ENCODE data around the gene TMEM270. TPM values are rescaled to one million over a fixed set of nuclear protein-coding genes. Genes with fewer than 3 reads are reported as not detected.

The TMEM270 gene
- polyA plus RNA-seq, 3 donors: not detected

DNA sequence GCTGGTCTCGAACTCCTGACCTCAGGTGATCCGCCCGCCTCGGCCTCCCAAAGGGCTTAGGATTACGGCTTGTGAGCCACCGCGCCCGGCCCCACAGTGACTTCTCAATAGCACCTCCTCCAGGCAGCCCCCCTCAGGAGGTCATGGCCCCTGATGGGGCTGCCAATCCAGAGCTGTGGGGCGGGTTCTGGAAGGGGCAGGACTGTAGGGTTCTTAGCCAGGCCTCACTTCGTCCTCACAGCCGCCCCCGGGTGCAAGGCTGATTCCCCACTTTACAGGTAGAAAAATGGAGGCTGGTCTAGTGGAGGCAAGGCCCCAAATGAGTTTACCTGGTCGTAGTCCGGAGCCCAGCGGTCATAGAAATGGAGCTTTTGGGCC is 19.3 kb upstream of the TMEM270 start:
- H3K27ac ChIP-seq (ENCODE audit: low read depth in 1 of 2, low read length in 2 of 2): no peak overlapping the region
- peak overlapping the region in 2 of 3 experiments; percentile 38 to 78 for H3K4me3 ChIP-seq (replicated peaks in 1 of 3; ENCODE audit: low read depth in 2 of 3, low read length in 3 of 3)
- peak overlapping the region; percentile 89 for H3K4me2 ChIP-seq (replicated peaks; ENCODE audit: extremely low read depth, low read length, poor library complexity, severe bottlenecking)
- peaks cover 10 to 15% (median 14%) of the 10 kb centered on the region in 3 donors for H3K27me3 Mint-ChIP-seq (ENCODE audit: low read depth in 3 of 3)
- H2AFZ ChIP-seq (ENCODE audit: insufficient read depth, low read depth, low read length, poor library complexity, severe bottlenecking): peak overlapping the region; percentile 91
- no peaks in the 10 kb centered on the region for H3K79me2 ChIP-seq (ENCODE audit: insufficient read depth, low read length)
- H3K27ac Mint-ChIP-seq: peak overlapping the region in 1 of 7 donors; percentile 78
- H3K4me3 Mint-ChIP-seq: peak overlapping the region in 1 of 2 donors; percentile 80
- H3K9me3 Mint-ChIP-seq: no peaks in the 10 kb centered on the region
- TF ChIP-seq CTCF (IDR thresholded peaks at IDR 0.05): no peak
- H3K36me3 ChIP-seq (replicated peaks in 1 of 2; ENCODE audit: control insufficient read depth in 1 of 2, insufficient read depth in 2 of 2, low read length in 2 of 2): no peaks in the 10 kb centered on the region
- H3K9ac ChIP-seq (ENCODE audit: insufficient read depth, low read length, poor library complexity, severe bottlenecking): peak overlapping the region; percentile 50
- intact Hi-C loops (cut with micrococcal nuclease): no loop called here
- H3K27me3 ChIP-seq (ENCODE audit: control insufficient read depth in 2 of 2, insufficient read depth in 2 of 2, low read length in 2 of 2): no peaks in the 10 kb centered on the region
- peaks cover 46 to 48% of the 10 kb centered on the region in 2 donors for H3K4me1 ChIP-seq (ENCODE audit: control insufficient read depth in 1 of 2, insufficient read depth in 2 of 2, low read length in 2 of 2)
- DNase-seq: no peak
- peaks cover 36% of the 10 kb centered on the region for H3K4me1 Mint-ChIP-seq
- no peaks in the 10 kb centered on the region for H3K36me3 Mint-ChIP-seq
- no peaks in the 10 kb centered on the region for H4K20me1 ChIP-seq (ENCODE audit: insufficient read depth, low read length)
- 90% methylated on average over 12 of the region's 15 CpGs for WGBS (ENCODE audit: insufficient coverage)
- no peaks in the 10 kb centered on the region for H3K9me3 ChIP-seq (replicated peaks in 1 of 2; ENCODE audit: control insufficient read depth in 1 of 2, insufficient read depth in 1 of 2, low read length in 2 of 2)

GRCh38 chr7:73842067-73842976 is 18.6 kb upstream of the TMEM270 start, which contains the start of gene METTL27:
Gene METTL27, minus strand, starts transcription at chr7:73842516. Its CDS starts 376 bp downstream, at chr7:73842140.
- Histone ChIP-seq H3K27ac (ENCODE audit: low read depth in 1 of 2, low read length in 2 of 2) (peak within 1 kb of the TSS in 1 of 2 donors; percentile 55), H3K9me3 (replicated peaks in 1 of 2; ENCODE audit: control insufficient read depth in 1 of 2, insufficient read depth in 1 of 2, low read length in 2 of 2) (no peaks in the 10 kb centered on the region), H3K9ac (ENCODE audit: insufficient read depth, low read length, poor library complexity, severe bottlenecking) (peak within 1 kb of the TSS; percentile 50)

More at GRCh38 chr7:73842067-73842976, 18.6 kb upstream of the TMEM270 start, which contains the start of gene METTL27:
- DNase-seq: peak; percentile 85 to 91 (median 88)
- Histone ChIP-seq H3K79me2 (ENCODE audit: insufficient read depth, low read length) (no peaks in the 10 kb centered on the region), H3K4me2 (replicated peaks; ENCODE audit: extremely low read depth, low read length, poor library complexity, severe bottlenecking) (peak within 1 kb of the TSS; percentile 89), H3K4me3 (replicated peaks in 1 of 3; ENCODE audit: low read depth in 2 of 3, low read length in 3 of 3) (peak within 1 kb of the TSS; percentile 57 to 78 (median 73)), H4K20me1 (ENCODE audit: insufficient read depth, low read length) (no peaks in the 10 kb centered on the region), H3K4me1 (ENCODE audit: control insufficient read depth in 1 of 2, insufficient read depth in 2 of 2, low read length in 2 of 2) (peaks cover 51 to 53% of the 10 kb centered on the region in 2 donors), H2AFZ (ENCODE audit: insufficient read depth, low read depth, low read length, poor library complexity, severe bottlenecking) (peak within 1 kb of the TSS; percentile 91), H3K36me3 (replicated peaks in 1 of 2; ENCODE audit: control insufficient read depth in 1 of 2, insufficient read depth in 2 of 2, low read length in 2 of 2) (no peaks in the 10 kb centered on the region), H3K27me3 (ENCODE audit: control insufficient read depth in 2 of 2, insufficient read depth in 2 of 2, low read length in 2 of 2) (no peaks in the 10 kb centered on the region)
- intact Hi-C loops (cut with micrococcal nuclease): no loop called here
- Mint-ChIP-seq H3K4me3 (peak within 1 kb of the TSS; percentile 80 to 89), H3K27ac (peak within 1 kb of the TSS in 5 of 7 donors; percentile 8 to 84 (median 72)), H3K9me3 (no peaks in the 10 kb centered on the region), H3K4me1 (peaks cover 41% of the 10 kb centered on the region), H3K36me3 (no peaks in the 10 kb centered on the region), H3K27me3 (ENCODE audit: low read depth in 3 of 3) (peaks cover 10 to 15% (median 14%) of the 10 kb centered on the region in 3 donors)
- no peak for TF ChIP-seq CTCF (IDR thresholded peaks at IDR 0.05)
- WGBS (ENCODE audit: insufficient coverage): 13% methylated on average over 30 of the region's 45 CpGs

All from CD14-positive monocyte (primary cell).